ENCODE data around the gene TRMT10C. TPM values are rescaled to one million over a fixed set of nuclear protein-coding genes. Genes with fewer than 3 reads are reported as not detected.
"Not testable (repeated sequence)": the region's sequence is repeated elsewhere in the genome, so short reads cannot be mapped to it uniquely, and the experiment has no call there.

Gene TRMT10C
- total RNA-seq, 3 donors from 2014 or later = 17.8 to 27.2 (median 25.6) TPM

DNA sequence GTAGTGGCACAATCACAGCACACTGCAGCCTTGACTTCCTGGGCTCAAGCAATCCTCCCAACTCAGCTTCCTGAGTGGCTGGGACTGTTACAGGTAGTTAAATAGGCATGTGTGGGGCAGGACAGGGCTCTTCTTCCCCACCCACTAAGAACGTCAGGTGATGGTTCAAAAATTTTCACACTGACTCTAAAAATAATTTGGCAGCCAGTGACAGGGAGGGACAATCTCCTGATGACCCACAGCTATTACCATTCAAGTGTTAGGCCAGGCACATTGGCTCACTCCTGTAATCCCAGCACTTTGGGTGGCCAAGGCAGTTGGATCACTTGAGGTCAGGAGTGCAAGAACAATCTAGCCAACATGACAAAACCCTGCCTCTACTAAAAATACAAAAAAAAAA is 12.2 kb upstream of the TRMT10C start:
- intact Hi-C loops (cut with DNase I; ENCODE audit: low total_unique reads) = no loop called here
- no peak for DNase-seq (ENCODE audit: low spot score in 2 of 2)
- H3K36me3 ChIP-seq = no peaks in the 10 kb centered on the region

DNA sequence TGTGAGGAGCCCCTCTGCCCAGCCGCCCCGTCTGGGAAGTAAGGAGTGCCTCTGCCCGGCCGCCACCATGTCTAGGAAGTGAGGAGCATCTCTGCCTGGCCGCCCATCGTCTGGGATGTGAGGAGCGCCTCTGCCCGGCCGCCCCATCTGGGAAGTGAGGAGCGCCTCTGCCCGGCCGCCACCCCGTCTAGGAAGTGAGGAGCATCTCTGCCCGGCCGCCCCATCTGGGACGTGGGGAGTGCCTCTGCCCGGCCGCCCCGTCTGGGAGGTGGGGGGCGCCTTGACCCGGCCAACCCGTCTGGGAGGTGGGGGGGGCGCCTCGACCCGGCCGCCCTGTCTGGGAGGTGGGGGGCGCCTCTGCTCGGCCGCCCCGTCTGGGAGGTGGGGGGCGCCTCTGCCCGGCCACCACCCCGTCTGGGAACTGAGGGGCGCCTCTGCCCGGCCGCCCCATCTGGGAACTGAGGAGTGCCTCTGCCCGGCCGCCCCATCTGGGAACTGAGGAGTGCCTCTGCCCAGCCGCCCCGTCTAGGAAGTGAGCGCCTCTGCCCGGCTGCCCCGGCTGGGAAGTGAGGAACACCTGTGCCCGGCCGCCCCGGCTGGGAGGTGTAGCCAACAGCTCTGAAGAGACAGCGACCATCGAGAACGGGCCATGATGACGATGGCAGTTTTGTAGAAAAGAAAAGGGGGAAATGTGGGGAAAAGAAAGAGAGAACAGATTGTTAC is 10.1 kb upstream of the TRMT10C start:
- H3K27me3 ChIP-seq; H3K36me3 ChIP-seq; H3K9me3 ChIP-seq; DNase-seq (ENCODE audit: low spot score in 2 of 2); H3K27ac ChIP-seq; H3K4me3 ChIP-seq; H3K4me1 ChIP-seq; intact Hi-C loops (cut with DNase I; ENCODE audit: low total_unique reads): not testable (repeated sequence)

More for the DNA sequence above, 12.2 kb upstream of the TRMT10C start:
- no peak overlapping the region for H3K4me3 ChIP-seq
- no peaks in the 10 kb centered on the region for H3K27me3 ChIP-seq
- no peak overlapping the region for H3K27ac ChIP-seq
- H3K4me1 ChIP-seq = no peaks in the 10 kb centered on the region
- TF ChIP-seq, protein P1, sequence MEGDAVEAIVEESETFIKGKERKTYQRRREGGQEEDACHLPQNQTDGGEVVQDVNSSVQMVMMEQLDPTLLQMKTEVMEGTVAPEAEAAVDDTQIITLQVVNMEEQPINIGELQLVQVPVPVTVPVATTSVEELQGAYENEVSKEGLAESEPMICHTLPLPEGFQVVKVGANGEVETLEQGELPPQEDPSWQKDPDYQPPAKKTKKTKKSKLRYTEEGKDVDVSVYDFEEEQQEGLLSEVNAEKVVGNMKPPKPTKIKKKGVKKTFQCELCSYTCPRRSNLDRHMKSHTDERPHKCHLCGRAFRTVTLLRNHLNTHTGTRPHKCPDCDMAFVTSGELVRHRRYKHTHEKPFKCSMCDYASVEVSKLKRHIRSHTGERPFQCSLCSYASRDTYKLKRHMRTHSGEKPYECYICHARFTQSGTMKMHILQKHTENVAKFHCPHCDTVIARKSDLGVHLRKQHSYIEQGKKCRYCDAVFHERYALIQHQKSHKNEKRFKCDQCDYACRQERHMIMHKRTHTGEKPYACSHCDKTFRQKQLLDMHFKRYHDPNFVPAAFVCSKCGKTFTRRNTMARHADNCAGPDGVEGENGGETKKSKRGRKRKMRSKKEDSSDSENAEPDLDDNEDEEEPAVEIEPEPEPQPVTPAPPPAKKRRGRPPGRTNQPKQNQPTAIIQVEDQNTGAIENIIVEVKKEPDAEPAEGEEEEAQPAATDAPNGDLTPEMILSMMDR (IDR thresholded peaks at IDR 0.05) = no peak
- no peaks in the 10 kb centered on the region for H3K9me3 ChIP-seq

DNA sequence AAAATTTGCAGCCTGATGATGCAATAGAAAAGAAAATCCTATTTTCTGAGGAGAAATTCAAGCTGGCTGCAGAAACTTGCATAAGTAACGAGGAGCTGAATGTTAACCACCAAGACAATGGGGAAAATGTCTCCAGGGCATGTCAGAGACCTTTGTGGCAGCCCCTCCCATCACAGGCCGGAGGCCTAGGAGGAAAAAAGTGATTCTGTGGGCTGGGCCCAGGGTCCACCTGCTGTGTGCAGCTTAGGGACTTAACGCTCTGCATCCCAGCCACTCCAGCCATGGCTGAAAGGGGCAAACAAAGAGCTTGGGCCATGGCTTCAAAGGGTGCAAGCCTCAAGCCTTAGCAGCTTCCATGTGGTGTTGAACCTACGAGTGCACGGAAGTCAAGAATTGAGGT is 8.3 kb upstream of the TRMT10C start:
- H3K36me3 ChIP-seq; H3K4me1 ChIP-seq; DNase-seq (ENCODE audit: low spot score in 2 of 2); H3K9me3 ChIP-seq; H3K4me3 ChIP-seq; H3K27me3 ChIP-seq; H3K27ac ChIP-seq; intact Hi-C loops (cut with DNase I; ENCODE audit: low total_unique reads): not testable (repeated sequence)

DNA sequence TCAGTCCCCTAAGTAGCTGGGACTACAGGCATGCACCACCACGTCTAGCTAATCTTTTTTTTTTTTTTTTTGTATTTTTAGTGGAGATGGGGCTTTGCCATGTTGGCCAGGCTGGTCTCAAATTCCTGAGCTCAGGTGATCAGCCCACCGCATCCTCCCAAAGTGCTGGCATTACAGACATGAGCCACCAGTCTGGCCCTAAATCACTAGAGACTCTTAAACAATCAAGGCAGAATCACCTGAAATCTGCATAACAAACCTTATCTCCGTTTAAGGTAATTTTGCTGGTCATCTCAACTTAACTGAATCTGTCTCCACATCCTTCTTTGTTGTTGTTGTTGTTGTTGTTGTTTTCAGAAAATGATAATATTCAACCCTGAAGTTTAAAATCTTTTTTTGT is 5.6 kb upstream of the TRMT10C start:
- no peak overlapping the region for H3K4me3 ChIP-seq
- H3K36me3 ChIP-seq = no peaks in the 10 kb centered on the region
- H3K4me1 ChIP-seq = no peaks in the 10 kb centered on the region
- TF ChIP-seq POLR2A (IDR thresholded peaks at IDR 0.05) (no peak), POLR2AphosphoS5 (IDR thresholded peaks at IDR 0.05) (no peak)
- TF ChIP-seq, protein P1 (IDR thresholded peaks at IDR 0.05) = no peak
- no peak for DNase-seq (ENCODE audit: low spot score in 2 of 2)
- no peaks in the 10 kb centered on the region for H3K27me3 ChIP-seq
- no peaks in the 10 kb centered on the region for H3K9me3 ChIP-seq
- no peak overlapping the region for H3K27ac ChIP-seq
- intact Hi-C loops (cut with DNase I; ENCODE audit: low total_unique reads) = no loop called here

DNA sequence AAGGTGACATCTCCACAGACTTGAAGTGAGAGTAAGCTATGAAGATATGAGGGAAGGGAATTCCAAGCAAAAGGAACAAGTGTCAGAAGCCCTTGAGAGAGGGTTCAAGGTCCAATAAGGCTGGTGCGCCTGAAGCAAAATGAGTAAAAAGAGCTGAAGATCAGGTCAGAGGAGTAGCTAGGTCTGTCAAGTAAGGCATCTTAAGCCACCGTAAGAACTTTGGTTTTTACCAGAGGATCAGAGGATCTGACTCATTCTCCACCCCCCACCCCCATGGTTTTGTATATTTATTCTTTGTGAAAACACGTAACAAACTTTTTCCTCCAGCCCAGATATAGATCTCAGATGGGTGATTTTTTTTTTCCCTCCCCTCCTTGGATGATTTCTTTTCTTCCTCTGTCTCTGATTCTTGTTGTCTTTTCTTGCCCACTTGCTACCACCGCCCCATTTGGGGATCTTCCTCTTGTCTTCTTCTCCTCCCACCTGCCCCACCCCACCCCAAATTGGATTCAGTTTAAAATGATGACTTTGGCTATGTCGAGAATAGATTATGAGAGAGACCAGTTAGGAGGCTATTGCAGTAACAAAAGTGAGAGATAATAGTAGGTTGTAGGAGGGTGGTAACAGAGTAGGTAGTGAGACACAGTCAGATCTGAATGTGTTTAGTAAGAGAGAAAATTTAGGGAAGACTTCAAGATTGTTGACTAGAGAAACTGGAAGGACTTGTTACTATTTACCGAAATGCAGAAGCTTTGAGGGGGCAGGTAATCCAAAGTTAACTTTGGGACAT is 6.1 kb downstream of the TRMT10C start:
- no peak overlapping the region for H3K27ac ChIP-seq
- H3K36me3 ChIP-seq = no peaks in the 10 kb centered on the region
- H3K4me3 ChIP-seq = no peak overlapping the region
- no peaks in the 10 kb centered on the region for H3K9me3 ChIP-seq
- intact Hi-C loops (cut with DNase I; ENCODE audit: low total_unique reads) = no loop called here
- H3K4me1 ChIP-seq = peaks cover 0 to 7% of the 10 kb centered on the region in 2 donors
- no peak for TF ChIP-seq POLR2A (IDR thresholded peaks at IDR 0.05)
- TF ChIP-seq, protein P1 (IDR thresholded peaks at IDR 0.05) = no peak
- no peak for TF ChIP-seq POLR2AphosphoS5 (IDR thresholded peaks at IDR 0.05)
- no peak for DNase-seq (ENCODE audit: low spot score in 2 of 2)
- no peaks in the 10 kb centered on the region for H3K27me3 ChIP-seq

Measured in breast epithelium (tissue), 4 donors.